ENCODE results near the gene LARGE1. TPM values are rescaled to one million over a fixed set of nuclear protein-coding genes. Genes with fewer than 3 reads are reported as not detected.

The LARGE1 gene
- total RNA-seq, 1 experiment from 2014 or later, result 5.2 TPM

GRCh38 chr22:33906954-33907353, 13.3 kb downstream of the LARGE1 start:
- Mint-ChIP-seq H3K4me3 (ENCODE audit: unreplicated experiment) (no peak overlapping the region), H3K9me3 (ENCODE audit: unreplicated experiment) (no peaks in the 10 kb centered on the region), H3K27ac (ENCODE audit: low read depth, unreplicated experiment) (no peak overlapping the region), H3K27me3 (ENCODE audit: insufficient read depth, unreplicated experiment) (no peaks in the 10 kb centered on the region), H3K4me1 (ENCODE audit: insufficient read depth, unreplicated experiment) (no peaks in the 10 kb centered on the region), H3K36me3 (ENCODE audit: insufficient read depth, unreplicated experiment) (no peaks in the 10 kb centered on the region)
- intact Hi-C loops (cut with micrococcal nuclease), result no loop called here
- no TSS peak for BruUV-seq (replicated peaks)
- ChIA-PET POLR2A (interaction anchor here (1.4 kb wide), 1 partner anchor 17 kb away, joined by 3 read pairs; no protein-coding TSS in a partner anchor), CTCF (interaction anchor here (2.3 kb wide), 1 partner anchor 17 kb away, joined by 6 read pairs; no protein-coding TSS in a partner anchor)
- DNase-seq (ENCODE audit: unreplicated experiment), result no peak
- no peak for TF ChIP-seq CTCF (IDR thresholded peaks at IDR 0.05; ENCODE audit: unreplicated experiment)

- no peaks in the 10 kb centered on the region for H3K27me3 Mint-ChIP-seq (ENCODE audit: insufficient read depth, unreplicated experiment)
- TF ChIP-seq CTCF (IDR thresholded peaks at IDR 0.05; ENCODE audit: unreplicated experiment), result no peak
- no peaks in the 10 kb centered on the region for H3K9me3 Mint-ChIP-seq (ENCODE audit: unreplicated experiment)
- intact Hi-C loops (cut with micrococcal nuclease), result no loop called here
- H3K36me3 Mint-ChIP-seq (ENCODE audit: insufficient read depth, unreplicated experiment), result no peaks in the 10 kb centered on the region
- no peaks in the 10 kb centered on the region for H3K4me1 Mint-ChIP-seq (ENCODE audit: insufficient read depth, unreplicated experiment)
- no peak for DNase-seq (ENCODE audit: unreplicated experiment)
- BruUV-seq (replicated peaks), result no TSS peak
- POLR2A ChIA-PET, result interaction anchor here (1.4 kb wide), 1 partner anchor 16 kb away, joined by 3 read pairs; no protein-coding TSS in a partner anchor
- no peak overlapping the region for H3K27ac Mint-ChIP-seq (ENCODE audit: low read depth, unreplicated experiment)
- no peak overlapping the region for H3K4me3 Mint-ChIP-seq (ENCODE audit: unreplicated experiment)
- CTCF ChIA-PET, result interaction anchor here (2.3 kb wide), 1 partner anchor 17 kb away, joined by 6 read pairs; no protein-coding TSS in a partner anchor
Observed at GRCh38 chr22:33906475-33906874, 13.8 kb downstream of the LARGE1 start.

- H3K4me1 Mint-ChIP-seq (ENCODE audit: insufficient read depth, unreplicated experiment), result no peaks in the 10 kb centered on the region
- intact Hi-C loops (cut with micrococcal nuclease), result no loop called here
- ChIA-PET POLR2A (no interaction called here), CTCF (interaction anchor here (0.6 kb wide), 1 partner anchor 687 kb away, joined by 3 read pairs; no protein-coding TSS in a partner anchor)
- no peak for DNase-seq (ENCODE audit: unreplicated experiment)
- H3K36me3 Mint-ChIP-seq (ENCODE audit: insufficient read depth, unreplicated experiment), result no peaks in the 10 kb centered on the region
- H3K9me3 Mint-ChIP-seq (ENCODE audit: unreplicated experiment), result no peaks in the 10 kb centered on the region
- TF ChIP-seq CTCF (IDR thresholded peaks at IDR 0.05; ENCODE audit: unreplicated experiment), result no peak
- H3K27ac Mint-ChIP-seq (ENCODE audit: low read depth, unreplicated experiment), result no peak overlapping the region
- no peaks in the 10 kb centered on the region for H3K27me3 Mint-ChIP-seq (ENCODE audit: insufficient read depth, unreplicated experiment)
- H3K4me3 Mint-ChIP-seq (ENCODE audit: unreplicated experiment), result no peak overlapping the region
- BruUV-seq (replicated peaks), result no TSS peak
Observed at GRCh38 chr22:33903012-33903411, 17.3 kb downstream of the LARGE1 start.

DNA sequence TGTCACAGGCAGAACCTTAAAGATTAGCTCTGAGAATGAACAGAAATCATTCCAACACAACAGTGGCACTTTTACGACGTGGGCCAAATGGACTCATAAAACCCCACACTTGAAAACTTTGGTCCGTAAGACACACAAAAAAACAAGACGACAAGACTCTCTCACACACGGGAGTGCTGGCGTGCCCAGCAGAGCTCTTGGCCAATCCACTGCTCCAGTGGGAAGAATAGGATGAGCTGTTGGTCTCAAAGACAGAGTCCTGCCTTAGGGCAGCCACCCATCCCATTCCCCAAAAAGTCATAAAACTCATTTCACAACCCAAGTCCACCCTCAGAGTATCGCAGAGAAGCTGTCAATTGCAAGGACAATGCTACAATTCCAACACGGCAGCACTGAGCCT, 18.2 kb downstream of the LARGE1 start:
- Mint-ChIP-seq H3K27ac (ENCODE audit: low read depth, unreplicated experiment) (no peak overlapping the region), H3K27me3 (ENCODE audit: insufficient read depth, unreplicated experiment) (no peaks in the 10 kb centered on the region), H3K9me3 (ENCODE audit: unreplicated experiment) (no peaks in the 10 kb centered on the region), H3K4me3 (ENCODE audit: unreplicated experiment) (no peak overlapping the region), H3K36me3 (ENCODE audit: insufficient read depth, unreplicated experiment) (no peaks in the 10 kb centered on the region), H3K4me1 (ENCODE audit: insufficient read depth, unreplicated experiment) (no peaks in the 10 kb centered on the region)
- ChIA-PET CTCF (no interaction called here), POLR2A (no interaction called here)
- BruUV-seq (replicated peaks), result no TSS peak
- no peak for DNase-seq (ENCODE audit: unreplicated experiment)
- intact Hi-C loops (cut with micrococcal nuclease), result no loop called here
- no peak for TF ChIP-seq CTCF (IDR thresholded peaks at IDR 0.05; ENCODE audit: unreplicated experiment)

Data from MCF 10A (cell line).